Panc1 (cell line): ENCODE results near the gene CCHCR1.

ENCODE experiments used
- POLR2AphosphoS5 ChIP-seq: IDR thresholded peaks from 2 replicates; pipeline ENCODE4 v1.6.1; 2012; ENCODE audit warnings: mild to moderate bottlenecking, low read depth, low read length, moderate library complexity
- REST ChIP-seq, 2 experiments: IDR thresholded peaks; 2 replicates each; pipeline ENCODE4 v1.6.1; 2011 to 2012; ENCODE audit warnings: low read depth in 2 of 2, control low read depth in 1 of 2, low read length in 1 of 2, mild to moderate bottlenecking in 1 of 2, moderate library complexity in 1 of 2; ENCODE audit not compliant: insufficient read depth in 1 of 2
- SIN3A ChIP-seq: IDR thresholded peaks from 2 replicates; pipeline ENCODE4 v1.6.1; 2012; ENCODE audit warnings: low read depth, mild to moderate bottlenecking, low read length, moderate library complexity, borderline replicate concordance; ENCODE audit not compliant: insufficient read depth
- TCF7L2 ChIP-seq: IDR thresholded peaks from 2 replicates; pipeline ENCODE4 v1.6.1; 2011; ENCODE audit warnings: mild to moderate bottlenecking, low read depth, low read length, inconsistent platforms
- TF ChIP-seq, protein P1 (sequence below): fragments of 450-650 bp; IDR thresholded peaks from 2 replicates; pipeline ENCODE4 v1.5.1; 2017; ENCODE audit warnings: mild to moderate bottlenecking

- TF ChIP-seq POLR2AphosphoS5 (no peak), TCF7L2 (no peak), SIN3A (no peak), REST (IDR thresholded peaks at IDR 0.05; ENCODE audit: insufficient read depth in 1 of 2, low read depth in 2 of 2, low read length in 1 of 2) (no peak)
- TF ChIP-seq, protein P1, sequence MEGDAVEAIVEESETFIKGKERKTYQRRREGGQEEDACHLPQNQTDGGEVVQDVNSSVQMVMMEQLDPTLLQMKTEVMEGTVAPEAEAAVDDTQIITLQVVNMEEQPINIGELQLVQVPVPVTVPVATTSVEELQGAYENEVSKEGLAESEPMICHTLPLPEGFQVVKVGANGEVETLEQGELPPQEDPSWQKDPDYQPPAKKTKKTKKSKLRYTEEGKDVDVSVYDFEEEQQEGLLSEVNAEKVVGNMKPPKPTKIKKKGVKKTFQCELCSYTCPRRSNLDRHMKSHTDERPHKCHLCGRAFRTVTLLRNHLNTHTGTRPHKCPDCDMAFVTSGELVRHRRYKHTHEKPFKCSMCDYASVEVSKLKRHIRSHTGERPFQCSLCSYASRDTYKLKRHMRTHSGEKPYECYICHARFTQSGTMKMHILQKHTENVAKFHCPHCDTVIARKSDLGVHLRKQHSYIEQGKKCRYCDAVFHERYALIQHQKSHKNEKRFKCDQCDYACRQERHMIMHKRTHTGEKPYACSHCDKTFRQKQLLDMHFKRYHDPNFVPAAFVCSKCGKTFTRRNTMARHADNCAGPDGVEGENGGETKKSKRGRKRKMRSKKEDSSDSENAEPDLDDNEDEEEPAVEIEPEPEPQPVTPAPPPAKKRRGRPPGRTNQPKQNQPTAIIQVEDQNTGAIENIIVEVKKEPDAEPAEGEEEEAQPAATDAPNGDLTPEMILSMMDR = no peak
These were observed 39.4 kb downstream of the CCHCR1 start for GRCh38 chr6:31118178-31118577.
